Embryonic facial prominence (tissue), 1 donor: ENCODE data around the gene SLC2A9.
"Not testable (repeated sequence)": the region's sequence is repeated elsewhere in the genome, so short reads cannot be mapped to it uniquely, and the experiment has no call there.

Experiments used
- DNase-seq: peaks from one replicate; pipeline ENCODE4 v3.0.0-alpha.2; 2016; ENCODE audit errors: extremely low spot score

The SLC2A9 gene

DNA sequence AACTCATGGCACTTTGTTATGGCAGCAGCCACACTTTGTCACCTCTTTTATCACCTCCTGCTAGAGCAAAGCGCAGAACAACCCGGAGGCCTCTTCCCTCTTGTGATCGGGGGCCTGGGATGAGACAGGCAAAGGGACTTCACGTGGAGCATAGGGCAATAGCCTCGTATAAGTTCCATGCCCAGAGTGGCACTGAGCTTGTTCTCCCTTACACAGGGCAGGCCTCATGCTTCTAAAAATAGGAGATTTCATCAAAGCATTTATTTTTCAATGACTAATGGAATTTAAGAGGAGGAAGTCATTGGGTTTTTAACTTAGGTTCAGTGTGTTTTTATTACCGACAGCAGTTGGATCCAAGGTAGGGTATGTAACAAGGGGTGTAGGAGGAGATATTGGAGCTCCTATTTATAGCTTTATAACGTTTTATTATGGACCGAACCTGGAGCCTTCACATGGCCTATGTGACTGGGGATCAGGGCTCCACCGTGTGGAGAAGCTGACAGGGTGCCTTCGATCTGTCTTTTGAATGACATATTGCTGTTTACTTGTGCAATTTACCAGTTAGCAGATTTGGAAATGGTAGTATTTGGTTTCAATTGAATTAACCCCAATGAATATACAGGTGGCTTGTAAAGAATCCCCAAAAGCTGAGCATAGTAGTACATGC is 93.8 kb downstream of the SLC2A9 start:
- no peak for DNase-seq

DNA sequence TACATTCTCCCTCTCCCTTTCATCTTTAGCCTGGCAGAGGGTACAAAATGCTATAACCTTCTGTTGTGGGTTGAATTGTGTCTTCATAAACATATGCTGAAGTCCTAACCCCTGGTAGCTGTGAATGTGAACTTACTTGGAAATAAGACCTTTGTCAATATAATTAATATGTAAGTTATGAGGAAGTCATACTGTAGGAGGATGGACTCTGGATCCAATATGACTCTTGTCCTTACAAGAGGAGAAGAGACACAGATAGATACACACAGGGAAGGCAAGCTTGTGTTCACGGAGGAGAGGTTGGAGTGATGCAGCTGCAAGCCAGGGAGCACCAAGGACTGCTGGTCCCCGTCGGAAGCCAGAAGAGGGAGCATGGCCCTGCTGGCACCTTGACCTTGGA is 94.7 kb downstream of the SLC2A9 start:
- no peak for DNase-seq

DNA sequence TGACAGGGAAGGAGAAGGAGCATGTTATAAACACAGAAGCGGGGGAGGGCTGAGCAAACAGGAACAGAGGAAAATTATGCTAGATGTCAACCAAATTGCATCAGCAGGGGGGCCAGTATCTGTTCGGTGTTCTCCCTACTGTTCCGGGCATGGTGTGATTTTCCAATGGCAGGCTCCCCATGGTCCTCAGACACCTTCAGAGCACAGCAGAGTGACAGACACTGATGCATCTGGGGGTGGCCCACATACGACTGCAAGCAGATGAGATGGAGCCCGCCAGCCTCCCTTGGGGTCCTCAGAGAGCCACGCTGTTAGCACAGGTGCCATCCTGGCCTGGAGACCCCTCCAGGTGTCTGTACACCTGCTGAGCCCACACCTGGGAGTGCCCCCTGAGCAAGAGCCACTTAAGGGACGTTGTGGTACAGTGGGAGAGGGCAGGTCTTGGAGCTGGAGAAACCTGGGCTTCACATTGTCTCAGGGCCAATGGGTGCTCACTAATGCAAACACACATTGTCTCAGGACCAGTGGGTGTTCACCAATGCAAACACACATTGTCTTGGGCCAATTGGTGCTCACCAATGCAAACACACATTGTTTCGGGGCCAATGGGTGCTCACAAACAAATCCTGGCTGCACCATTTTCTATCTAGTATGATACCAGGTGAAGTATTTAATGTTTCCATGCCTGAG is 95.4 kb downstream of the SLC2A9 start:
- no peak for DNase-seq

DNA sequence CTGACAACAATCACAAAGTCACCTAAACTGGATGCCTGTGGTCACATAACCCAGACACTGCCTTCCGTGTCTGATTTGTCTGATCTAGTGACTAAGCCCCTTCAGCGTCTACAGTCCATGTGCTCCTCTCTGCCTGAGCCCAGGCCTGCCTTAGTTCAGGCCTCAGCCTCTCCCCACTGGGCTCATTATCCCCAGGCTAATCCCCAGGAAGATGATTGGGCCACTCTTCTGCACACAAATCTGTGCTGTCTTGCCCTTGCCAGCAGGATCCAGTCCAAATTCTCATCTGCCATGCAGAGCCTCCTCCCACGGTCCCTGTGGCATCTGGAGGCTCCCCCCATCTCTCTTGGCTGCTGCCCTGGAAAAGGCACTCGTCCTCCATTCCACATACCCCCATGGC is 96.5 kb downstream of the SLC2A9 start:
- DNase-seq = no peak

DNA sequence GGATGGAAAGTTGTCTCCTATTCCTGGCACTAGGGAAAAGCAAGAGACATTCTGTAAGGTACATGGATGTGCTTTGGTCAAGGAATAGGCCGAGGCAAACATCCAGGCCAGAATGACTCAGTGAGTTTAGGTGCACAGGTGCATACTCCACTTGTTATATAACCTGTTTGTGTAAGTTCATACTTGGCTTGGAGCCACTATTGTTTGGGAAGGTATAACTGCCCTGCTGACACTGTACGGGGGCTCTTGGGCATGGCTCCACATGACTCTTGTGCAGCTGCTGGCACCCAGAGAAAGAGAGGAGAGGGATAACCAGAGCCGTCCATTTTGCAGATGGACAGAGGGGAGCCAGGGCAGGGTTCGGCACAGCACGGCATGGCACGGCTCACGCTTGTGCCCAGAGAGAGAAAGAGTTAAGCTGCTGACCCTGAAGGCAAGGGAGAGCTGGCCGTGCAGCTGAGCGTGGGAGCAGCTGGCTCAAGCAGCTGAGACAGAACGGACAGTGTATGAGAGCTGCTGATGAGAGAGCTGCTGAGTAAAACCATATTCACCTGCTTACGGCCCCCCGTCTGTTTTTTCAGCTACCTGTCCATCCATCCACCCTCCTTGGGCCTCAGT is 98.0 kb downstream of the SLC2A9 start:
- DNase-seq = no peak

DNA sequence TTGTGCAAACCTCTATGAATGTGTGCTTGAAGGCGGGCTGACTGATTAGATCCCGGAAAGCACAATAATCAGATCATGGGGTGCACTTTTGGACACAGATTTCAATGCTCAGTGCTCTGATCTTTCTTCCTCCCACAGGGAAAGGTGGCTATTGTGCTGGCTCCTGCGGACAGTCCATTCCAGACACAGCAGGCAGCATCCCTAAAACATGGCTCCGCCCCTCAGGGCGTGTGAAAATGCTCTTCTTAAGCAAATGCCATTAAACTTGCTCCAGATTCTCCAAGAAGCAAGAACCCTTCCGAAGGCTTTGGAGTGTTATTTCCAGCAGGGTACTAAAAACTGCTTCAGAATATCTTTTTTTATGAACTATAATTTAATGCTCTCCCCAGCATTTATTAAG is 100.0 kb downstream of the SLC2A9 start:
- no peak for DNase-seq

DNA sequence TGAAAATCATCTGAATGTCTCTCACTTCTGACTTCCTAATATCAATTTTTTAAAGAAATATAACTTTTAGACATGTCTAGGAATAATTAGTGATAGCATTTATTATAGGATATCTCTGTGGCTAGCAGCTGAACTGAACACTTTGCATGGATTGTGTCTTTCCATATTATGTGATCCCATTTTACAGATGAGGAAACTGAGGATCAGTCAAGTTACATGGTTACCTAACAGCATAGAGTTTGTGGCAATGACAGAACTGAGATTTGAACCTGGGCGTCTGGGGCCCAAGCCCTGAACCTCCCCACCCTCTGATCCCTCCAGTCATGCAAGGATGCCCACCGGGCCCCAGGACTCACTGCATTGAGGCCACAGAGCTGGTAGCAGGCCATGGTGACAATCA is 101.3 kb downstream of the SLC2A9 start:
- no peak for DNase-seq

DNA sequence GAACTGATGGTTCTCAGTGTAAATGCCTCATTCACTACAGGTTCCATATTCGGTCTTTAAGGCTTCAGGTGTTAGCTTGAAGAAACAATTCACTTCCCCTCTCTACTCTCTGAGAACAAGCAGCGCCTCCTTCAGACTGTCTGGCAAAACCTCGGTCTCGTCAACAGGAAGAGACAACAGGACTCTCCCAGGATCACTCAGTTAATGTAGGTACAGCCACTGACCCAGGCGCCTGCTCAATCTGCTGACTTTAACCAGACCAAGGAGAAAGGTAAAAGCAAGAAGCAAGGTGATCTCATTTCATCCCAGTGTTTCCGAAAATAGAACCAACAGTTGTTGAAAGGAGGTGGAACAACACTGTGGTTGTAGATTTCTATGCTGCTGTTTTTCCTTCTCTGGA is 102.2 kb downstream of the SLC2A9 start:
- no peak for DNase-seq

DNA sequence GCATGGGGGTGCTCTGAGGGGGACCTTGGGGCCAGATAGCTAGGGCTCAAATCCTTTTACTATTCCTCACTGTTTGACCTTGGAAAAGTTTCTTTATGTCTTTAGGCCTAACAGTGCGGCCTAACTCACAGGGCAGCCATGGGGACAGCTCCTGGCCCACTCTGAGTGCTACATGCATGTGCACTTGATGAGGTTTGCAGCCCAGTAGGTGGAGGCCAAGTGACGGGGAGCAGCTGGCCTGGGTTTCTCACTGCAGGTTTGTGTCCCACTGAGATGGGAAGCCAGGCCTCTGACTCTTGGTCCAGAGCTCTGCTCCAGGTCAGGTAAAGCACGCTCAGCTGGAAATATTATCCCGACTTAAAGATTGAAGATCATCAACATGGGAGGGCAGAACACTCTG is 102.8 kb downstream of the SLC2A9 start:
- no peak for DNase-seq

DNA sequence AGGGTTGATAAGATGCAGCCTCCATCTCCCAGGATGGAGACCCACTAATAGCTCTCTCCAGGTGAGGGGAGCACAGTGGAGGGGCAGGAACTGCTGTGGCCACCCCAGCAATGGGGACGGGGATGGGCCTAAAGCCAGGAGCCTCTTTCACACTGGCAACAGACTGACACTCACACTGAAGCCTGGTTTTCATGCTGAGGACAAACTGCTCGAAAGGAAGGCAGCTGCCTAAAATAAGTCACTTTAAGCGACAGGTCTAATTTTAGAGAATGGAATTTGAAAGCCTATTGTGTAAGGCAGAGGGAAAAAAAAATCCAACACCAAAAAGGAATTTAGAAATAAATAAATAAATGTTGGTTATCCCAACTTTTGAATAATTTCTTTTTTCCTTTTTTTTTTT is 104.4 kb downstream of the SLC2A9 start:
- no peak for DNase-seq

DNA sequence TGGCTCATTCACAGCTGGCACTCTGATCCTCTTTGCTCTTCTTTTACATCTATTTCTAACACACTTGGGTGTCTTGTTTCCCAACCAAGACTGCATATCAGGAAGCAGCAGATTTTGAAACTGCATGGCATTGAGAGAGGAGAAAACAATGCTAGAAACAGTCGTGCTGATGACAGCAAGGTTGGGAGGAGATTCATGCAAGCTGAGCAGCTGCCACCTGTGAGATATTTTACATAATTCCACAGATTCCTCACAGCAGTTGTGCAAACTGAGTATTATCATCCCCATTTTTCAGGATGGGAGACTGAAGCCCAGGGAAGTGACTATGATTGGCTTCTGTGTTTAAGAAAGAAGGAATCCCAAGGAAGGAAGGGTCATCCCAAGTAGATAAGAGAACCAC is 105.0 kb downstream of the SLC2A9 start:
- DNase-seq = no peak

DNA sequence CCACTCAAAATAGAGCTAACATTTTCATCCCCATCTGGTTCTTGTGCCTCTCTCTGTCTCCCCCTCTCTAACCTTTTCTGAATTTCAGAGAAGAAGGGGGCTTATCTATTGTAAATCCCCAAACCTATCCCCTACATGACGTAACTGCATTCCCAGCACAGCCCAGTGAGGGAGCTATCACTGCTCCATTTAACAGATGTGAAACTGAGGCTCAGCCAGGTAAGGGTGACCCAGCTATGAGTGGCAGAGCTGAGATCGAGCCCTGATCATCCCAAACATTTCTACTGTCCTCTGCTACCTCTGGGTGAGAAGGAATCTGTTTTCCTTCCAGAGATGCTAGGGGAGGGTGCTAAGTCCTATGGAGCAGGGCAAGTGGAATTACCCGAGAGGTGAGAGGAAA is 107.5 kb downstream of the SLC2A9 start:
- no peak for DNase-seq

DNA sequence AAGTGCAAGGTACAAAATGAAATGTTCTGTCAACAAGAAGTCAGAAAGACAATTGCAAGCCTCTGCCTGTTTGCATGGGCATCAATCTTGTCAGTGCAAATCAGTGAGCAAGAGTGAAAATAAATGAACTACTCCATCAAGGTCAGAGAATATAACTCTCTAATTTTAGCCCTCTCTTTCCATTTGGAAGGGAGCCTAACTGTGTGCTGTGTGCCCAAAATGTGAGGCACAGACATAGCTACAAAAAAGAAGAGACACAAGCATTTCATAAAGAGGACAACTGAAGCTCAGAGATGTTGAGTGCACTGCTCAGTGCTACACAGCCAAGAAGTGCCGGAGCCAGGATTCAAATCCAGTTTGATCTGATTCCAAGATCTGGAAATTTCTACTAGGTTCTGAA is 114.3 kb downstream of the SLC2A9 start:
- no peak for DNase-seq

DNA sequence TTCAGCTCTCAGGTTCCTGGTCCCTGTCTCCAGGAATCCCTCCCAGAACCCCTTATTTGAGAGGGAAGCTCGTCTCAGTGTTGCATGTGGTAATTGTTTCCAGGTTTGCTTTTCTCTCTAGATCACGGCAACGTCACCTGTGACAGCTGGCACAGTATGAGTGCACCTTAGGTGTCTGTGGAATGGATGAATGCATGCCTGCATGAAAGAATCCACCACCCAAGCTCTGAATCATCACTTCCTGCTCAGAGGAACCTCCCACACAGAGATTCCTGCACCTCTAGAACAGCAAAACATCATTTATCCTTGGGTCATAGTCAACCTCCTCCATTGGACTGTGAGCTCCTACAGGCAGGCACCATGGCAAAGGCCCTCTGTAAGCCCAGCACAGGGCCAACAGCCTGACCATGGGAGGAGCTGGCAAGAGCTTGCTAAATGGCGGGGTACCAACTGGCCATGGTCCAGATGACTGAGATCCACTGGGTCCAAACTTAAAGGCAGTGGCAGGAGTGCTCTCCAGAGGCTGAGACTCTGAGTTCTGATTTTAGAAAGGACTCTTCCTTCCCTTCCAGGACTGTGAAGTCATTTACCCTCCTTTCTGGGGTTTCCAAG is 116.2 kb downstream of the SLC2A9 start:
- DNase-seq = no peak

DNA sequence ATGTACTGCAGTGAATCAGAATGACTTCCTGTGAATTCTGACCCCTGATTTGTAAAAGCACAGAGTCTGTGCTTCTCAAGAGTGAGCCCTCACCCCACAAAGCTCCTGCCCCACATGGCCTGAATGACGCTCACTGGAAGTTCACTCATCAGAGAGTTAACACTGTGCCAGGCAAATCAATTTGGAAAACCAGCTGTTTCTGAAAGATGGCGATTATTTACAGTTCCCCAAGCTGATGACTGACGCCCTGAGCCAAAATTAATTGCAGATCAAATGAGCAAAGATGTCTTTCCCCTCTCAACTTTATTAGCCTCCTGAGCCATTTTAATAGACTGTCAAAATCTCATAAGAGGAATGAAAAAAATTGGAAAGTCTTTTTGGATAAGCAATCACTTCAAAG is 118.0 kb downstream of the SLC2A9 start:
- no peak for DNase-seq

DNA sequence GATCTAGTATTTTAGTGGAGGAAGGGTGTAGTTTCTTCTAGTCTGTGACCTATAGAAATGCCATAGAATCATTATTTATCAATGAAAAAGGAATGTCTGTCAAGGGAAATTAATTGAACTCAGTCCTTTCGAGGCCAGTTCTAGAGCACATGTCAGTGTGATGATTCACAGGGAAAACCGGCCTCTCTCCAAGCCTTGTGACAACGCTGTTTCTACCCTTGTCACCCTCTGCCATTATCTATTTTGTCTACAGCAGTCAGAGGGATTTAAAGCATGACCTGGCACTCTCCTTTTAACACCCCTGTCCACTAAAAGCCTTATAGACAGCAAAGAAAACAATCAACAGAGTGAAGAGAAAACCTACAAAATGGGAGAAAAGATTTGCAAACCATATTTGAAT is 120.0 kb downstream of the SLC2A9 start:
- DNase-seq = no peak

DNA sequence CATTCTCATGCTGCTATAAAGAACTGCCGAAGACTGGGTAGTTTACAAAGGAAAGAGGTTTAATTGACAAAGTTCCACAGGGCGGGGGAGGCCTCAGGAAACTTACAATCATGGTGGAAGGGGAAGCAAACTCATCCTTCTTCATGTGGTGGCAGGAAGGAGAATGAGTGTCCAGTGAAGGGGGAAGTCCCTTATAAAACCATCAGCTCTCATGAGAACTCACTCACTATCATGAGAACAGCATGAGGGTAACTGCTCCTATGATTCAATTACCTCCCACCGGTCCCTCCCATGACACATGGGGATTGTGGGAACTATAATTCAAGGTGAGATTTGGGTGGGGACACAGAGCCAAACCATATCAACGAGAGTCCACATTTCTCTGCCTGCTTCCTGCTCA is 120.7 kb downstream of the SLC2A9 start:
- DNase-seq = not testable (repeated sequence)

DNA sequence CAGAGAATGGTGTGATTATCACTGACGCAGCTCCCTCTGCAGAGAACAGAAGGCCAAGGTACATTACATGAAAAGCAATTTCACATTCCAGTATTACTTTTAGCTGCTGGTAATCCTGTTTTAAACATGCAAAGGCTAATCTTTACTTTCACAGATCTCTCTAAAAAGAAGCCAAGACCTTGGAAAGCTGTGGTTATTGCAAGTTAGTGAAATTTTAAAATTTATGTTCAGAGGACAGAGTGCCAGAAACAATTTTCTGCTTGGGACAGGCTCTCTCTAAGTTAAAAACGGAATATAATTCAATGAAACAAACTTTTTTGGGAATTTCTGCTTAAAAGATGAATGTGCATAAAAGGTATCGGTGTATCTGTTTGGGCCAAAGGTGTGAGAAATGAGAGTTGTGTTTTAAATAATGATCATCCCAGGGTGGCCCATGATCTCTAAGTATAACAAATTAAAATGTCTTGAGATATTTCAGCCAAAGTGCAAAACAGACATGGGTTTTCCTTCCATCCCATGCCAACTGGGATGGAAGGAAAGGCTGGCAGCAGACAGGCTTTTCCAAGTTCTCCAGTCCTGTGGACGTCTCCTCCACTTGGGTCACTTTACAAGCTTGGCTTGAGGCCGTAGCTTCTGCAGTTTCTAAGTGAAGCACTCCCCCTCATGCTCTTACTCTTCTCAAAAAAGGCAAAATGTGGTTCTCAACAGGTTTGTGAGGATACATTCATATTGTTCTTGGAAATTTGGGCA is 121.8 kb downstream of the SLC2A9 start:
- DNase-seq = no peak

DNA sequence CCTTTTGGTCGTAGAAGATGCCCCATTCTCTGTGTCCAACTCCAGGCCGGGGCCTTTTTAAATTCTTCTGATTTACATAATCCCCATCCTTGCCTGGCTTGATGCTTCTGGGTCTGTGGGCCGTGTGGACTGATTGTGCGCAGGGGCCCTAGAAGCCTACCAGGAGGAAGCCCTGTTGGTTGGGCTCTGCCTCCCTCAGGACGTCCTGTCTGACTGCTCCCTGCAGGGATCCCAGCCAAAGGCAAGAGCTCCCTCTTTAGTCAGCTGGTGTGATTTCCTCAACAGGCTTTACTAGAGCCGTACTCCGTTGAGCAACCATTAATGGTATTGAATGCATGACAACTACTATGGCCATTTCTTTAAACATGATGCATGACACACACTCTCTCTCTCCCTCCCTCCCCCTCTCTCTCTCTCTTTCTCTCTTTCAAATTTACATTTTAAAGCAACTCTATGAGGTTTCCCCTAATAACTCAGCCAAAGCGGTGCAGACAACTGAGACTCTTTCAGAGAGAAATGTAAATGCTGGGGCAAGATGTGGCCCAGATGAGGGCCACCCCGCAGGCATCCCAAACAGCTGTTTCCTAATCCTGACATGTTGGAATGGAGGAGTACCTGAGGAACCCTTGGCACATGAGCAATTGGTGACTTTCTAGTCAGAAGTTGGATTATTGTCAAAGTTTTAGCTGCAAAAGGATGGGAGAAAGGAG is 122.5 kb downstream of the SLC2A9 start:
- DNase-seq = no peak

DNA sequence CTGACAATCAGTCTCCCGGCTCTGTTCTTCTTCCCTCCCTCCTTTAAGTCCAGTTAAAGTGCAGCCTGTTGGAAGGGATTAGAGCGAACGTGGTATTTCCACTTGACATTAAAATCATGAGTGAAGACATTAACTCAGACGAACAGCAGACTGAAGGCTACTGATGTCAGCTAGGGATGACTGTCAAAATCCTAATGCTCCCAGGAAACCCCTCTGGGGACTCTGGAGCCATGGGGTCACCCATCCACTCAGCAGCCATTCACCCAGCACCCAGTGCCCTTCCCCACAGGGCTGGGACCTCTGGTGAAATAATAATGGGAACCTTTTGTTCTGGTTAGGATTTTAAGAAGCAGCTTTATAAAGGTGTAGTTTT is 126.0 kb downstream of the SLC2A9 start:
- no peak for DNase-seq

DNA sequence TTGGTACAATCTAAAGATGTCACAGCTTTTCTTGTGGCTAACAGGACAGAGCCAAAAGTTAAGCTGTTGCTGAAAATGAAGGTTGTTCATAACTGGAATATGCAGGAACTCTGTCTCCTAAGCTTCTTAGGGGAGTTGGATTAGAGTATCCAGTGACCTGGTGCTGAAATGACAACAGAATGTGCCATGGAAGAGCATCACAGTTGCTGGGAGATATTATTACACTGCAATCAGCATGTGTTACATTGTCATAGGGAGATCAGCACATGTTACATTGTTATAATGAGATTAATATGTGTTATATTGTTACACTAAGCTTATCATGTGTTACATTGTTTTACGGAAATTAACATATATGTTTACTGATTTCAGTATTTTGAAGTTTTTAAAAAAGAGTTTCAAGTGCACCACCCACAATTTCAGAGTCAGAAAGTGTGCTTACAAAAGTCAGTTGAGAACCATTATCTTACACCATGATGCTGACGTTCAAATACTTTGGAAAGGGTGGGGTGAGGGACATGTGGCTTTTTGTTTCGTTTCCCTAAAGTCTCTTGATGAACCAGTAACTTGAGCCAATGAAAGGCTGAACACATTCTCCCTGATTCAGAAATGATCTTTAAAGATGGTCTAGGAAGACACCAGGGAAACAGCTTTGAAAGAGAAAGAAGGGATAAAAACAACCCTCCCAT is 126.5 kb downstream of the SLC2A9 start:
- DNase-seq = no peak
